Suprapubic skin (tissue), 3 donors: ENCODE results near the gene SERPIND1.

Experiments
- CTCF ChIP-seq, 2 donors: fragments of 200-600 bp in 1 of 2; fragments of 450-650 bp in 1 of 2; sonication (generic) in 1 of 2; IDR thresholded peaks; one replicate each; pipeline ENCODE4 v1.5.1; 2016 to 2019; ENCODE audit warnings: antibody characterized with exemption in 2 of 2, mild to moderate bottlenecking in 1 of 2, moderate library complexity in 1 of 2
- POLR2A ChIP-seq, 2 donors: fragments of 450-650 bp; IDR thresholded peaks; one replicate each; pipeline ENCODE4 v1.6.1; 2017; ENCODE audit warnings: antibody characterized with exemption in 2 of 2, mild to moderate bottlenecking in 2 of 2, moderate library complexity in 2 of 2

- TF ChIP-seq CTCF (IDR thresholded peaks at IDR 0.05) = no peak
- no peak for TF ChIP-seq POLR2A (IDR thresholded peaks at IDR 0.05)
These were observed 26.7 kb upstream of the SERPIND1 start for GRCh38 chr22:20747223-20747622.
